SK-N-SH (cell line): ENCODE results near the gene SSB. TPM values are rescaled to one million over a fixed set of nuclear protein-coding genes. Genes with fewer than 3 reads are reported as not detected.

ENCODE experiments used
- CTCF ChIA-PET: fragments of 300-600, 350-600 bp; formaldehyde crosslinking; extraction: SDS; loops from one replicate; lab custom pipeline; 2021; lab: Yijun Ruan, JAX
- POLR2A ChIA-PET: fragments of 350-600 bp; sonication (Branson Sonifier 250); formaldehyde crosslinking; extraction: SDS; loops from one replicate; lab custom pipeline; 2020; ENCODE audit warnings: antibody characterized with exemption, inconsistent platforms; lab: Yijun Ruan, JAX
- DNase-seq: peaks from one replicate; pipeline ENCODE4 v3.0.0; 2012
- H2AFZ ChIP-seq: fragments of 200-600 bp; sonication (generic); 2 replicates; pipeline ENCODE4 v1.8.1; 2016; ENCODE audit warnings: antibody characterized with exemption, mild to moderate bottlenecking, low read depth
- H3F3A ChIP-seq: fragments of 200-600 bp; sonication (generic); replicated peaks from 2 replicates; pipeline ENCODE3; 2016; ENCODE audit warnings: antibody characterized with exemption, mild to moderate bottlenecking; ENCODE audit not compliant: insufficient read depth
- H3K27ac ChIP-seq, 2 experiments: fragments of 200-500 bp in 1 of 2; fragments of 200-600 bp in 1 of 2; sonication (Bioruptor generic) in 1 of 2; sonication (generic), shearing (Covaris generic) in 1 of 2; 2 replicates each; pipeline versions ENCODE4 v1.5.1 to v1.6.1; 2014 to 2016; ENCODE audit warnings: low read depth in 2 of 2, inconsistent platforms in 1 of 2, low read length in 1 of 2, mild to moderate bottlenecking in 1 of 2, mixed read lengths in 1 of 2
- H3K27me3 ChIP-seq: fragments of 200-600 bp; sonication (generic), shearing (Covaris generic); 2 replicates; pipeline ENCODE4 v1.6.1; 2016; ENCODE audit warnings: mixed run types; ENCODE audit not compliant: insufficient read depth
- H3K36me3 ChIP-seq, 2 experiments: fragments of 200-500 bp in 1 of 2; fragments of 200-600 bp in 1 of 2; sonication (Bioruptor generic) in 1 of 2; sonication (generic) in 1 of 2; replicated peaks in 1 of 2; 2 replicates each; pipeline versions ENCODE3 to v1.5.1; 2014 to 2016; ENCODE audit warnings: low read length in 1 of 2, mild to moderate bottlenecking in 1 of 2; ENCODE audit not compliant: insufficient read depth in 2 of 2, control insufficient read depth in 1 of 2
- H3K4me1 ChIP-seq, 2 experiments: fragments of 200-500 bp in 1 of 2; fragments of 200-600 bp in 1 of 2; sonication (Bioruptor generic) in 1 of 2; sonication (generic), shearing (Covaris generic) in 1 of 2; 2 replicates each; pipeline versions ENCODE4 v1.5.1 to v1.6.1; 2014 to 2016; ENCODE audit warnings: low read depth in 1 of 2, low read length in 1 of 2, mixed run types in 1 of 2; ENCODE audit not compliant: insufficient read depth in 2 of 2, control insufficient read depth in 1 of 2
- H3K4me2 ChIP-seq: fragments of 200-600 bp; sonication (generic), shearing (Covaris generic); 2 replicates; pipeline ENCODE4 v1.6.1; 2017; ENCODE audit warnings: mixed run types
- H3K4me3 ChIP-seq, 2 experiments: fragments of 200-500 bp in 1 of 2; fragments of 200-600 bp in 1 of 2; sonication (Bioruptor generic) in 1 of 2; sonication (generic), shearing (Covaris generic) in 1 of 2; 2 replicates each; pipeline versions ENCODE4 v1.5.1 to v1.8.1; 2014 to 2016; ENCODE audit warnings: low read depth in 2 of 2, inconsistent platforms in 1 of 2, low read length in 1 of 2, mild to moderate bottlenecking in 1 of 2, mixed read lengths in 1 of 2, moderate library complexity in 1 of 2
- H3K79me2 ChIP-seq: fragments of 200-600 bp; sonication (generic); 2 replicates; pipeline ENCODE4 v1.8.1; 2017; ENCODE audit warnings: mild to moderate bottlenecking; ENCODE audit not compliant: insufficient read depth
- H3K9ac ChIP-seq: fragments of 200-600 bp; sonication (generic); 2 replicates; pipeline ENCODE4 v1.6.1; 2017; ENCODE audit warnings: mixed run types
- H3K9me2 ChIP-seq: fragments of 200-600 bp; sonication (generic); 2 replicates; pipeline ENCODE4 v1.6.1; 2017; ENCODE audit warnings: mixed run types
- H3K9me3 ChIP-seq: fragments of 200-600 bp; sonication (generic); 2 replicates; pipeline ENCODE4 v1.6.1; 2017; ENCODE audit warnings: mixed run types, mild to moderate bottlenecking, moderate library complexity
- H4K20me1 ChIP-seq: fragments of 200-600 bp; sonication (generic); 2 replicates; pipeline ENCODE4 v1.6.1; 2017; ENCODE audit warnings: mild to moderate bottlenecking, mixed run types; ENCODE audit not compliant: insufficient read depth
- CHD2 ChIP-seq: fragments of 150-350 bp; IDR thresholded peaks from 2 replicates; pipeline ENCODE4 v1.6.1; 2018; ENCODE audit warnings: low read length; ENCODE audit not compliant: partially characterized antibody
- FOSL2 ChIP-seq: IDR thresholded peaks from 2 replicates; pipeline ENCODE4 v1.4.0; 2012; ENCODE audit warnings: low read depth, mild to moderate bottlenecking, moderate library complexity, borderline replicate concordance
- FOXM1 ChIP-seq: IDR thresholded peaks from 2 replicates; pipeline ENCODE4 v1.4.0; 2012; ENCODE audit warnings: low read depth, mild to moderate bottlenecking
- GATA2 ChIP-seq: sonication (generic); formaldehyde crosslinking; IDR thresholded peaks from 2 replicates; pipeline ENCODE4 v1.5.0; 2020; ENCODE audit warnings: mild to moderate bottlenecking, missing genetic modification reagents
- MXI1 ChIP-seq: IDR thresholded peaks from 2 replicates; pipeline ENCODE4 v1.6.1; 2012; ENCODE audit warnings: mild to moderate bottlenecking, low read depth, low read length, improper control_type of control experiment
- NFIC ChIP-seq: IDR thresholded peaks from 2 replicates; pipeline ENCODE4 v1.4.0; 2012; ENCODE audit warnings: borderline replicate concordance
- POLR2AphosphoS5 ChIP-seq: IDR thresholded peaks from 2 replicates; pipeline ENCODE4 v1.6.1; 2012; ENCODE audit warnings: low read depth, low read length
- RFX5 ChIP-seq: IDR thresholded peaks from 2 replicates; pipeline ENCODE4 v1.6.1; 2012; ENCODE audit warnings: mild to moderate bottlenecking, improper control_type of control experiment, low read length
- RXRA ChIP-seq: IDR thresholded peaks from 2 replicates; pipeline ENCODE4 v1.4.0; 2012; ENCODE audit warnings: low read depth, mild to moderate bottlenecking, borderline replicate concordance
- SMC3 ChIP-seq: IDR thresholded peaks from 2 replicates; pipeline ENCODE4 v1.6.1; 2012; ENCODE audit warnings: low read depth, low read length, improper control_type of control experiment
- TCF12 ChIP-seq: IDR thresholded peaks from 2 replicates; pipeline ENCODE4 v1.4.0; 2012
- TEAD4 ChIP-seq: IDR thresholded peaks from 2 replicates; pipeline ENCODE4 v1.4.0; 2012; ENCODE audit warnings: mild to moderate bottlenecking, borderline replicate concordance; ENCODE audit not compliant: insufficient read depth
- YY1 ChIP-seq: IDR thresholded peaks from 2 replicates; pipeline ENCODE4 v1.4.0; 2012; ENCODE audit warnings: low read depth, mild to moderate bottlenecking
- WGBS: methylation state at CpG from one replicate; pipeline ENCODE4 v1.1.6; 2017; ENCODE audit warnings: low lambda C conversion rate; 5-methylcytosine and 5-hydroxymethylcytosine counted together
- polyA plus RNA-seq, 3 experiments: library from polyadenylated mRNA; depleted of rRNA; stranded (reverse); fragments of >200 nt; gene quantifications; 2 replicates each; pipeline ENCODE4 v1.2.3, GENCODE V29; 2012
- TF ChIP-seq, protein P1 (sequence below): fragments of 150-350 bp; IDR thresholded peaks from 2 replicates; pipeline ENCODE4 v1.6.1; 2017; ENCODE audit warnings: antibody characterized with exemption, low read length, low read depth, borderline replicate concordance
- TF ChIP-seq, protein P2 (sequence below): IDR thresholded peaks from 2 replicates; pipeline ENCODE4 v1.4.0; 2012; ENCODE audit warnings: low read depth, borderline replicate concordance
- TF ChIP-seq, protein P3 (sequence below): IDR thresholded peaks from 2 replicates; pipeline ENCODE4 v1.4.0; 2012; ENCODE audit warnings: low read depth
- TF ChIP-seq, protein P4 (sequence below): IDR thresholded peaks from 2 replicates; pipeline ENCODE4; 2012

The SSB gene
- polyA plus RNA-seq, 1 of the 3 experiments (the other 2 are of a cell fraction) = 60.8 TPM

- Histone ChIP-seq H4K20me1 (no peaks in the 10 kb centered on the region), H3K27me3 (no peaks in the 10 kb centered on the region), H3K4me3 (no peak overlapping the region), H3K4me2 (no peak overlapping the region), H3K9ac (no peak overlapping the region), H3K9me2 (no peaks in the 10 kb centered on the region), H3K9me3 (no peaks in the 10 kb centered on the region), H3K36me3 (no peaks in the 10 kb centered on the region), H3K79me2 (no peaks in the 10 kb centered on the region), H2AFZ (no peak overlapping the region), H3K27ac (no peak overlapping the region), H3F3A (peaks cover 4% of the 10 kb centered on the region), H3K4me1 (no peaks in the 10 kb centered on the region)
- TF ChIP-seq TCF12 (no peak), RFX5 (no peak), GATA2 (CRISPR knock-in tag) (no peak), FOSL2 (no peak), NFIC (no peak), POLR2AphosphoS5 (no peak), CHD2 (no peak), TEAD4 (no peak), FOXM1 (no peak)
- TF ChIP-seq, protein P1, sequence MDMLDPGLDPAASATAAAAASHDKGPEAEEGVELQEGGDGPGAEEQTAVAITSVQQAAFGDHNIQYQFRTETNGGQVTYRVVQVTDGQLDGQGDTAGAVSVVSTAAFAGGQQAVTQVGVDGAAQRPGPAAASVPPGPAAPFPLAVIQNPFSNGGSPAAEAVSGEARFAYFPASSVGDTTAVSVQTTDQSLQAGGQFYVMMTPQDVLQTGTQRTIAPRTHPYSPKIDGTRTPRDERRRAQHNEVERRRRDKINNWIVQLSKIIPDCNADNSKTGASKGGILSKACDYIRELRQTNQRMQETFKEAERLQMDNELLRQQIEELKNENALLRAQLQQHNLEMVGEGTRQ = no peak
- TF ChIP-seq, protein P2, sequence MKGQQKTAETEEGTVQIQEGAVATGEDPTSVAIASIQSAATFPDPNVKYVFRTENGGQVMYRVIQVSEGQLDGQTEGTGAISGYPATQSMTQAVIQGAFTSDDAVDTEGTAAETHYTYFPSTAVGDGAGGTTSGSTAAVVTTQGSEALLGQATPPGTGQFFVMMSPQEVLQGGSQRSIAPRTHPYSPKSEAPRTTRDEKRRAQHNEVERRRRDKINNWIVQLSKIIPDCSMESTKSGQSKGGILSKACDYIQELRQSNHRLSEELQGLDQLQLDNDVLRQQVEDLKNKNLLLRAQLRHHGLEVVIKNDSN = no peak
- TF ChIP-seq, protein P3, sequence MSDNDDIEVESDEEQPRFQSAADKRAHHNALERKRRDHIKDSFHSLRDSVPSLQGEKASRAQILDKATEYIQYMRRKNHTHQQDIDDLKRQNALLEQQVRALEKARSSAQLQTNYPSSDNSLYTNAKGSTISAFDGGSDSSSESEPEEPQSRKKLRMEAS = no peak
- ChIA-PET CTCF (interaction anchor here (0.7 kb wide), 1 partner anchor 147 kb away, joined by 3 read pairs; no protein-coding TSS in a partner anchor), POLR2A (interaction anchor here (1.0 kb wide), 1 partner anchor 17 kb away, joined by 3 read pairs; the partner anchor contains the start of gene SSB)
- DNase-seq = no peak
- WGBS = 74% methylated on average over 4 of the region's 4 CpGs
Observed at GRCh38 chr2:169781249-169782013, 17.2 kb upstream of the SSB start.

GRCh38 chr2:169782513-169782912 lies 16.2 kb upstream of the SSB start:
- CTCF ChIA-PET = interaction anchor here (0.7 to 1.2 kb wide), 3 partner anchors 9 to 146 kb away, joined by 3 to 4 read pairs (median 4); no protein-coding TSS in a partner anchor
- Histone ChIP-seq H3K9me3 (no peaks in the 10 kb centered on the region), H3K36me3 (no peaks in the 10 kb centered on the region), H3K9me2 (no peaks in the 10 kb centered on the region), H3K27ac (no peak overlapping the region), H2AFZ (no peak overlapping the region), H3K4me3 (no peak overlapping the region), H3K27me3 (no peaks in the 10 kb centered on the region), H3K79me2 (no peaks in the 10 kb centered on the region), H3K4me2 (no peak overlapping the region), H4K20me1 (no peaks in the 10 kb centered on the region), H3F3A (peaks cover 4% of the 10 kb centered on the region), H3K4me1 (no peaks in the 10 kb centered on the region), H3K9ac (no peak overlapping the region)
- TF ChIP-seq CHD2 (no peak), GATA2 (CRISPR knock-in tag) (no peak), NFIC (no peak), RXRA (no peak), MXI1 (no peak), SMC3 (no peak), YY1 (no peak)
- TF ChIP-seq, protein P1 = no peak
- TF ChIP-seq, protein P4, sequence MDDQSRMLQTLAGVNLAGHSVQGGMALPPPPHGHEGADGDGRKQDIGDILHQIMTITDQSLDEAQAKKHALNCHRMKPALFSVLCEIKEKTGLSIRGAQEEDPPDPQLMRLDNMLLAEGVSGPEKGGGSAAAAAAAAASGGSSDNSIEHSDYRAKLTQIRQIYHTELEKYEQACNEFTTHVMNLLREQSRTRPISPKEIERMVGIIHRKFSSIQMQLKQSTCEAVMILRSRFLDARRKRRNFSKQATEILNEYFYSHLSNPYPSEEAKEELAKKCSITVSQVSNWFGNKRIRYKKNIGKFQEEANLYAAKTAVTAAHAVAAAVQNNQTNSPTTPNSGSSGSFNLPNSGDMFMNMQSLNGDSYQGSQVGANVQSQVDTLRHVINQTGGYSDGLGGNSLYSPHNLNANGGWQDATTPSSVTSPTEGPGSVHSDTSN = no peak
- TF ChIP-seq, protein P3 = no peak
- 100% methylated on average over 1 of the region's 1 CpG for WGBS
- DNase-seq = no peak
- POLR2A ChIA-PET = interaction anchor here (1.0 kb wide), 1 partner anchor 16 kb away, joined by 3 read pairs; the partner anchor contains the start of gene SSB
